Dendritic cell treated with granulocyte-macrophage colony-stimulating factor and Interleukin-4, amounts not matched to agents 40 ng/mL and 50 ng/mL, for 4 days (primary cell): ENCODE data around the gene TEX19.
"Not testable (repeated sequence)": the region's sequence is repeated elsewhere in the genome, so short reads cannot be mapped to it uniquely, and the experiment has no call there.

Experiments used
- H3K27ac Mint-ChIP-seq: one replicate; pipeline ENCODE4 v1.8.0; 2022; ENCODE audit warnings: mild to moderate bottlenecking, mixed read lengths
- H3K27me3 Mint-ChIP-seq: one replicate; pipeline ENCODE4 v1.8.0; 2022; ENCODE audit warnings: mild to moderate bottlenecking, mixed read lengths
- H3K36me3 Mint-ChIP-seq: one replicate; pipeline ENCODE4 v1.8.0; 2022; ENCODE audit warnings: low read depth, mixed read lengths
- H3K4me1 Mint-ChIP-seq: one replicate; pipeline ENCODE4 v1.8.0; 2022; ENCODE audit warnings: low read depth, mixed read lengths
- H3K4me3 Mint-ChIP-seq: one replicate; pipeline ENCODE4 v1.8.0; 2022; ENCODE audit warnings: mild to moderate bottlenecking, moderate library complexity, mixed read lengths
- H3K9me3 Mint-ChIP-seq: one replicate; pipeline ENCODE4 v1.8.0; 2022; ENCODE audit warnings: mixed read lengths
- intact Hi-C: fragments of 100-400 bp; cut with micrococcal nuclease; formaldehyde crosslinking; loops from one replicate; pipeline ENCODE4 v1.15.0; 2022

Gene TEX19

GRCh38 chr17:82351254-82351712, 7.8 kb upstream of the TEX19 start:
- no peak overlapping the region for H3K4me3 Mint-ChIP-seq
- no peak overlapping the region for H3K27ac Mint-ChIP-seq
- H3K36me3 Mint-ChIP-seq = no peaks in the 10 kb centered on the region

GRCh38 chr17:82351713-82352488, 7.1 kb upstream of the TEX19 start:
- H3K4me3 Mint-ChIP-seq = no peak overlapping the region
- intact Hi-C loops = loop anchor here (1.0 to 5.0 kb wide), 2 partner anchors 62 to 200 kb away; no protein-coding TSS in a partner anchor
- H3K36me3 Mint-ChIP-seq = no peaks in the 10 kb centered on the region
- H3K27me3 Mint-ChIP-seq = peaks cover 58% of the 10 kb centered on the region
- no peak overlapping the region for H3K27ac Mint-ChIP-seq
- peaks cover 10% of the 10 kb centered on the region for H3K4me1 Mint-ChIP-seq
- no peaks in the 10 kb centered on the region for H3K9me3 Mint-ChIP-seq

More at GRCh38 chr17:82351254-82351712, 7.8 kb upstream of the TEX19 start:
- intact Hi-C loops = loop anchor here (5.0 kb wide), 1 partner anchor 201 kb away; no protein-coding TSS in a partner anchor
- Mint-ChIP-seq H3K9me3 (no peaks in the 10 kb centered on the region), H3K4me1 (peaks cover 16% of the 10 kb centered on the region), H3K27me3 (peaks cover 57% of the 10 kb centered on the region)

- H3K36me3 Mint-ChIP-seq = no peaks in the 10 kb centered on the region
- H3K27me3 Mint-ChIP-seq = peaks cover 59% of the 10 kb centered on the region
- no peak overlapping the region for H3K4me3 Mint-ChIP-seq
- H3K9me3 Mint-ChIP-seq = no peaks in the 10 kb centered on the region
- H3K4me1 Mint-ChIP-seq = peaks cover 15% of the 10 kb centered on the region
- intact Hi-C loops = loop anchor here (5.0 kb wide), 1 partner anchor 199 kb away; no protein-coding TSS in a partner anchor
- no peak overlapping the region for H3K27ac Mint-ChIP-seq
Observed at GRCh38 chr17:82353484-82353883, 5.6 kb upstream of the TEX19 start.

- Mint-ChIP-seq H3K9me3 (no peaks in the 10 kb centered on the region), H3K27ac (no peak overlapping the region), H3K27me3 (peaks cover 59% of the 10 kb centered on the region), H3K4me1 (peaks cover 18% of the 10 kb centered on the region), H3K36me3 (no peaks in the 10 kb centered on the region), H3K4me3 (no peak overlapping the region)
- intact Hi-C loops = loop anchor here (5.0 kb wide), 1 partner anchor 197 kb away; no protein-coding TSS in a partner anchor
Observed at GRCh38 chr17:82354804-82355308, 4.2 kb upstream of the TEX19 start.

- Mint-ChIP-seq H3K4me3 (no peak overlapping the region), H3K9me3 (no peaks in the 10 kb centered on the region), H3K36me3 (no peaks in the 10 kb centered on the region), H3K27ac (no peak overlapping the region), H3K27me3 (peaks cover 51% of the 10 kb centered on the region), H3K4me1 (peaks cover 18% of the 10 kb centered on the region)
- intact Hi-C loops = no loop called here
Observed at GRCh38 chr17:82355770-82356427, 3.1 kb upstream of the TEX19 start.

- Mint-ChIP-seq H3K4me1 (peaks cover 13% of the 10 kb centered on the region), H3K27me3 (peaks cover 47% of the 10 kb centered on the region), H3K27ac (no peak overlapping the region), H3K4me3 (no peak overlapping the region), H3K9me3 (no peaks in the 10 kb centered on the region), H3K36me3 (no peaks in the 10 kb centered on the region)
- intact Hi-C loops = no loop called here
Observed at GRCh38 chr17:82356845-82357355, 2.1 kb upstream of the TEX19 start.

GRCh38 chr17:82357394-82357793, 1.7 kb upstream of the TEX19 start:
- intact Hi-C loops = no loop called here
- Mint-ChIP-seq H3K27ac (no peak overlapping the region), H3K4me3 (no peak overlapping the region), H3K27me3 (peaks cover 42% of the 10 kb centered on the region), H3K9me3 (no peaks in the 10 kb centered on the region), H3K36me3 (no peaks in the 10 kb centered on the region), H3K4me1 (peaks cover 8% of the 10 kb centered on the region)

- H3K36me3 Mint-ChIP-seq, H3K4me3 Mint-ChIP-seq, H3K4me1 Mint-ChIP-seq, H3K9me3 Mint-ChIP-seq, H3K27ac Mint-ChIP-seq, intact Hi-C loops: not testable (repeated sequence)
- H3K27me3 Mint-ChIP-seq = peaks cover 41% of the 10 kb centered on the region
Observed at GRCh38 chr17:82359451-82360074, 516 bp downstream of the TEX19 start.

- no peaks in the 10 kb centered on the region for H3K36me3 Mint-ChIP-seq
- peaks cover 35% of the 10 kb centered on the region for H3K27me3 Mint-ChIP-seq
- peaks cover 8% of the 10 kb centered on the region for H3K4me1 Mint-ChIP-seq
- intact Hi-C loops = no loop called here
- H3K9me3 Mint-ChIP-seq = no peaks in the 10 kb centered on the region
- no peak overlapping the region for H3K27ac Mint-ChIP-seq
- no peak overlapping the region for H3K4me3 Mint-ChIP-seq
Observed at GRCh38 chr17:82361885-82362633, 3.0 kb downstream of the TEX19 start.

- intact Hi-C loops = no loop called here
Observed at GRCh38 chr17:82365606-82366295, 6.7 kb downstream of the TEX19 start.

GRCh38 chr17:82366749-82367148, 7.7 kb downstream of the TEX19 start:
- H3K4me1 Mint-ChIP-seq = peaks cover 11% of the 10 kb centered on the region
- no peaks in the 10 kb centered on the region for H3K36me3 Mint-ChIP-seq
- intact Hi-C loops = no loop called here
- H3K4me3 Mint-ChIP-seq = no peak overlapping the region
- H3K27me3 Mint-ChIP-seq = peaks cover 54% of the 10 kb centered on the region
- H3K9me3 Mint-ChIP-seq = no peaks in the 10 kb centered on the region
- H3K27ac Mint-ChIP-seq = no peak overlapping the region

More at GRCh38 chr17:82365606-82366295, 6.7 kb downstream of the TEX19 start:
- Mint-ChIP-seq H3K27ac (no peak overlapping the region), H3K4me3 (no peak overlapping the region), H3K27me3 (peaks cover 52% of the 10 kb centered on the region), H3K4me1 (peaks cover 5% of the 10 kb centered on the region), H3K36me3 (no peaks in the 10 kb centered on the region), H3K9me3 (no peaks in the 10 kb centered on the region)

GRCh38 chr17:82367724-82368524, 8.9 kb downstream of the TEX19 start:
- Mint-ChIP-seq H3K27ac (no peak overlapping the region), H3K4me1 (peaks cover 20% of the 10 kb centered on the region), H3K4me3 (no peak overlapping the region), H3K9me3 (no peaks in the 10 kb centered on the region), H3K36me3 (no peaks in the 10 kb centered on the region), H3K27me3 (peaks cover 63% of the 10 kb centered on the region)
- intact Hi-C loops = no loop called here
